ENCODE results near the gene CYBA. TPM values are rescaled to one million over a fixed set of nuclear protein-coding genes. Genes with fewer than 3 reads are reported as not detected.

CYBA gene
- total RNA-seq = 100 to 1,000 TPM in 1 of 2 donors, 10 to 100 TPM in 1; 82.0 to 132 TPM

- peaks cover 0 to 29% of the 10 kb centered on the region in 2 donors for H3K4me1 ChIP-seq
- H3K27me3 ChIP-seq = no peaks in the 10 kb centered on the region
- H3K36me3 ChIP-seq = no peaks in the 10 kb centered on the region
Observed at GRCh38 chr16:88650749-88651275, at the start of gene CYBA. Gene CYBA (minus strand): TSS chr16:88651053. CDS start chr16:88651013, 40 bp downstream.

GRCh38 chr16:88700322-88700635 is 49.4 kb upstream of the CYBA start:
- no peak overlapping the region for H3K4me3 ChIP-seq

More at GRCh38 chr16:88650749-88651275, at the start of gene CYBA:
- no peak for TF ChIP-seq CTCF (IDR thresholded peaks at IDR 0.05)
- H3K9me3 ChIP-seq = no peaks in the 10 kb centered on the region
- H3K4me3 ChIP-seq = peak within 1 kb of the TSS; percentile 70 to 75
- peak; percentile 66 for DNase-seq (ENCODE audit: low spot score)
- H3K27ac ChIP-seq = peak within 1 kb of the TSS; percentile 61 to 75

GRCh38 chr16:88699180-88699579 is 48.3 kb upstream of the CYBA start:
- Histone ChIP-seq H3K4me1 (peaks cover 0 to 41% of the 10 kb centered on the region in 2 donors), H3K36me3 (peaks cover 42% of the 10 kb centered on the region)

More at GRCh38 chr16:88700322-88700635, 49.4 kb upstream of the CYBA start:
- Histone ChIP-seq H3K36me3 (peaks cover 42% of the 10 kb centered on the region), H3K4me1 (peaks cover 0 to 52% of the 10 kb centered on the region in 2 donors), H3K9me3 (no peaks in the 10 kb centered on the region), H3K27me3 (no peaks in the 10 kb centered on the region), H3K27ac (peak overlapping the region in 1 of 2 donors; percentile 56)
- no peak for DNase-seq (ENCODE audit: low spot score)
- no peak for TF ChIP-seq CTCF (IDR thresholded peaks at IDR 0.05)

GRCh38 chr16:88698646-88699045 is 47.8 kb upstream of the CYBA start:
- H3K4me1 ChIP-seq = peaks cover 0 to 35% of the 10 kb centered on the region in 2 donors
- TF ChIP-seq CTCF (IDR thresholded peaks at IDR 0.05) = no peak
- no peak for DNase-seq (ENCODE audit: low spot score)
- H3K27ac ChIP-seq = no peak overlapping the region
- no peak overlapping the region for H3K4me3 ChIP-seq
- H3K27me3 ChIP-seq = no peaks in the 10 kb centered on the region
- peaks cover 42% of the 10 kb centered on the region for H3K36me3 ChIP-seq
- no peaks in the 10 kb centered on the region for H3K9me3 ChIP-seq

More at GRCh38 chr16:88699180-88699579, 48.3 kb upstream of the CYBA start:
- no peak for TF ChIP-seq CTCF (IDR thresholded peaks at IDR 0.05)
- Histone ChIP-seq H3K27me3 (no peaks in the 10 kb centered on the region), H3K9me3 (no peaks in the 10 kb centered on the region), H3K27ac (no peak overlapping the region), H3K4me3 (no peak overlapping the region)
- DNase-seq (ENCODE audit: low spot score) = no peak

GRCh38 chr16:88697831-88698615 is 47.2 kb upstream of the CYBA start:
- Histone ChIP-seq H3K4me1 (peaks cover 0 to 29% of the 10 kb centered on the region in 2 donors), H3K4me3 (no peak overlapping the region), H3K9me3 (no peaks in the 10 kb centered on the region), H3K27ac (no peak overlapping the region), H3K36me3 (peaks cover 42% of the 10 kb centered on the region), H3K27me3 (no peaks in the 10 kb centered on the region)
- no peak for DNase-seq (ENCODE audit: low spot score)
- TF ChIP-seq CTCF (IDR thresholded peaks at IDR 0.05) = peak in 1 of 2 donors; percentile 46
